Left kidney (tissue), 2 donors: ENCODE data around the gene CELSR1. TPM values are rescaled to one million over a fixed set of nuclear protein-coding genes. Genes with fewer than 3 reads are reported as not detected.

Experiments used
- DNase-seq: peaks from one replicate; pipeline ENCODE4 v3.0.0-alpha.2; 2013
- polyA plus RNA-seq: library from polyadenylated mRNA; unstranded; fragments of 120-200 nt; gene quantifications from one replicate; pipeline ENCODE4 v1.2.1, GENCODE V29; 2013; ENCODE audit not compliant: insufficient read length

CELSR1 gene
- polyA plus RNA-seq, 1 donor, result 26.1 TPM

GRCh38 chr22:46374663-46375474 lies 162.6 kb downstream of the CELSR1 start:
- DNase-seq, result no peak

- no peak for DNase-seq
Measured at GRCh38 chr22:46373921-46374662, 163.3 kb downstream of the CELSR1 start.

GRCh38 chr22:46373159-46373558 lies 164.3 kb downstream of the CELSR1 start:
- no peak for DNase-seq

DNA sequence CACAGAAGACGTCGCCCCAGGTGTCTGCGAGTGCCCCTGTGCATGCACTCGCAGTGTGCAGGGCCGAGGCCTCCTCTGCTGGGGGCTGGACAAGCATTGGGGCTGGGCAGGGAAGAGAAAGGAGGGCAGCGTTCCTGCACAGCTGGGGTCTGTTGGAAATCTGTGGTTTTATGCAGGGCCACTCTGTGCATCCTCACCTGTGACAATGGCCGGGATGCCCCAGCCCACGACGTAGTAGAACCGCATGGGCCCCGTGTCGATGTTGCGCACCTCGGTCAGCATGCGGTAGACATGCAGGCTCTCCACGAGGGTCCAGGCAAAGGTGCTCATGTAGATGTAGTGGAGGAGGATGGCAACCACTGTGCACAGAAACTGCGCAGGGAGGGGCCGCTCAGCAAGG lies 164.7 kb downstream of the CELSR1 start:
- no peak for DNase-seq

GRCh38 chr22:46371623-46372226 lies 165.7 kb downstream of the CELSR1 start:
- DNase-seq, result no peak

GRCh38 chr22:46370584-46371291 lies 166.7 kb downstream of the CELSR1 start:
- no peak for DNase-seq

GRCh38 chr22:46369716-46370583 lies 167.5 kb downstream of the CELSR1 start:
- DNase-seq, result no peak

GRCh38 chr22:46368871-46369715 lies 168.3 kb downstream of the CELSR1 start:
- no peak for DNase-seq

- DNase-seq, result no peak
Measured at GRCh38 chr22:46368422-46368821, 169.0 kb downstream of the CELSR1 start.

DNA sequence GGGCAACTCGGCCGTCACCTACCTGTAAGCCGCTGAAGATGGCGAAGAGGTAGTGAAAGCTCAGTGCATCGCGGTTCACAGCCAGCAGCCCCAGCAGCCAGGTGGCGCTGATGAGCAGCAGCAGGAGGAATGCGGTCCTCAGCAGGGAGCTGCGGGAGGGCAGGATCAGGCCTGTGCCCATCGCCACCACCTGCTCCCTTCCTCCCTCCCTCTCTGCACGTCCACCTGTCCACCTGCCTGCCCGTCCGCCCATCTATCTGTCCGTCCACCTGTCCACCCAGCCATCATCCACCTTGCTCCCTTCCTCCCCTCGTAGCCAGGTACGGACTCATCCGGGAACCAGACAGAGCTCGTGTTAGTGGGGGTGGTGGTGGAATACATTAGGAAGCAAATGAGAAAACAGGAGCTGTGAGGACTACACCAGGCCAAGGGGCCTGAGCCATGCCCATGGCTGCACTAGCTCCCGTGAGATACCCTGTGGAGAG lies 169.7 kb downstream of the CELSR1 start:
- no peak for DNase-seq

DNA sequence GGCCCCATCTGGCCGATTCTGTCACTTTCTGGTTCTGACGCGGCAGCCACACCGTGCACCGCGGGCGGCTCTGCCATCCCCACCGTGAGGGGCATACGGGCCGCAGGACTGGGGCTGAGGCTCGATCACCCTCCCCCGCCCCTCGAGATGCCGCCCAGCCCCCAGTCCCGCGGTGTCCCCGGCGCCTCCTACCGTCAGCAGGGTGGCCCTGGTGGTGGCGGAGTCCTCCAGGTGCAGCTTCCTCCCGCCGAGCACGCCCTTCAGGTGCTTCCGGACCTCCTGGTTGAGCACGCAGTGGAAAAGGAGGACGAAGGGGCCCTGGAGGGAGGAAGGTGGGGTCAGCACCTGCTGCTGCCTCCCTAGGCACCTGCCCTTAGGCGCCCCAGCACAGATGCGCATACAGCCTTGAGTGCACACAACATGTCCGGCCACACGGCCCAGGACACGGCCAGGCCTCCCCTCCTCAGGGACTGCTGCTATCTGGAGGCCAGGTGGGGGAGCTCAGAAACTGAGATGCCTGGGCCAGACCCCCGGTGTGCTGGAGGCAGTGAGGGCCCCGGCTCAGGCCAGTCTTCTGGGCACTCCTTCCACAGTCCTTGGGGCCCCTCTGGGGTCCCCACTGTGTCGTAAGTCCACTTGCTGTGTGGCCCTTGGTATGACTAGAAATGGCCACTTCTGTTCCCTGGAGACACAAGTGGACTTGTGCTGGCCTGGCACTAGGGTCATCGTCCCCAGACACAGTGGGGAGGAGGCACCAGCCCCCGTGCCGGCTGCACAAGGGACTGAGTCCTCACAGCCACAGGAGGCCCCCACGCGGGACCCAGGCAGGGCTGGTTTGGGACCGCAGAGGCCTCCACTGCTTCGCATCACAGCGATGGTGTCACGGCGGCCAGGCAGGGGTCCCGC lies 170.4 kb downstream of the CELSR1 start:
- no peak for DNase-seq

DNA sequence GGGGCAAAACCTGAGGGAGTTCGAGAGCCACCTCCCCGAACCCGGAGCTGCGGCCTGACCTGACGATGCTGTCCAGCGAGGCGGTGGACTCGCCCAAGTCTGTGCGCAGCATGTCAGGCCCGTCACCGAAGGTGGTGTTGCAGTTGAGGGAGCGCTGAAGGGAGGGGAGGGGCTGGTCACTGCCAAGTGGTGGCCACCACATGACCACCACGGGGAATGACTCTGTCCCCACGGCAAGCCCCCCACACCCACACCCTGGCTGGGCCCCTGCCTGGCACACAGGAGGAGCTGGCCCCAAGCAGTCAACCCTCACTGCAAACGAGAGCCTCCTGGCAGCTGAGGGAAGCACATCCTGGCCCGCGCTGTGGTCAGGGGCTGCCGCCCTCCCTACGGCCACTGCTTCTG lies 171.1 kb downstream of the CELSR1 start:
- DNase-seq, result no peak

DNA sequence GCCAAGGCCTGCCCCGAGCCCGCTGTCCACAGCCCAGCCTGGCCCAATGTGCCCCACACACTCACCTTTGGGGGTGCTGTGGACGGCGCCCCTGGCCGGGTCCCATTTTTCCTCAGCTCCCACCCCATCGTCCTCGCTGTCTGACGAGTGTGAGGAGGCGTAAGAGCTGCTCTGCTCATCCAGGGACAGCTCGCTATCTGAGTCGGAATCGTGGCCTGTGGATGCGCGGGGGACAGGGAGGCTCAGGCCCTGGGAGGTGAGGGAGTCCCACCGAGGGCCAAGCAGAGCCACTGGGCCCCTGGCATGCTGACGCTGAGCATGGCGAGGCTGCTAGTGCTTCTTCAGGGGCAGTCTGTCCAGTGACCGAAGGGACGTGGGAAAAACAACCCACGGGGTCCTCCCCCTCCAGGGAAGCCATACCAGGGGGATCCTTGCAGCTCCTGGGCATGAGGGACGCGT lies 172.2 kb downstream of the CELSR1 start:
- DNase-seq, result no peak

GRCh38 chr22:46364341-46365165 lies 172.9 kb downstream of the CELSR1 start:
- DNase-seq, result no peak

DNA sequence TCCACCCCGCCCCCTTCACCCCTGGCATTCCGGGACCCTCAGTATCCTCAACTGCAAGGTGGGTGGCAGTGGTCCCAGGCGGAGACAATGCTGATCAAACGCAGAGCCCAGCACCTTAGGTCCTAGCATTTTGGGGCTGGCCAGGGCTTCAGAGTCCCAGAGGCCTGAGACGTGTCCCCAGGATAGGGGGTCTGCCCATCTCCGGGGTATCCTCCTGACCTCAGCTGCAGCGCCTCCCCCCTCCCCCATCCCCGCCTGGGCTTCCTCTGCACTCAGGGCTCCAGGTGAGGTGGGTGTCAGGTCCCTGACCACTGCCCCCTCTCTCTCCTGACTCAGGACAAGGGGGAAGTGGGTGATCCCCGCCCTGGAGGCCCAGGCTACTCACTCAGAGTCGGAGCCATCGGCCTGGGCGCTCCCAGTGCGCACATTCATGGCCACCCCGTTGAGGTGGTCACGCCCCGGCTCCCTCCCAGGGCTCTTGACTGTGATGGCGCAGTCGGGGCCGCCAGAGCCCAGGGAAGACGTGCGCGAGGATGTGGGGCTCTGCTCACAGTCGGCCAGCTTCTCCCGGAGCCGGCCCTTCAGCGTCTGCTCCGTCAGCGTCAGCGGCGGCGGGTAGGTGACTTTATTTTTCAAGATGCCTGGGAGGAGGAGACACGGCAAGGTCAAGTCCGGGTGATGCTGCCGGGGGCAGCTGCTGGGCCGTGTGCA lies 173.7 kb downstream of the CELSR1 start:
- no peak for DNase-seq

DNA sequence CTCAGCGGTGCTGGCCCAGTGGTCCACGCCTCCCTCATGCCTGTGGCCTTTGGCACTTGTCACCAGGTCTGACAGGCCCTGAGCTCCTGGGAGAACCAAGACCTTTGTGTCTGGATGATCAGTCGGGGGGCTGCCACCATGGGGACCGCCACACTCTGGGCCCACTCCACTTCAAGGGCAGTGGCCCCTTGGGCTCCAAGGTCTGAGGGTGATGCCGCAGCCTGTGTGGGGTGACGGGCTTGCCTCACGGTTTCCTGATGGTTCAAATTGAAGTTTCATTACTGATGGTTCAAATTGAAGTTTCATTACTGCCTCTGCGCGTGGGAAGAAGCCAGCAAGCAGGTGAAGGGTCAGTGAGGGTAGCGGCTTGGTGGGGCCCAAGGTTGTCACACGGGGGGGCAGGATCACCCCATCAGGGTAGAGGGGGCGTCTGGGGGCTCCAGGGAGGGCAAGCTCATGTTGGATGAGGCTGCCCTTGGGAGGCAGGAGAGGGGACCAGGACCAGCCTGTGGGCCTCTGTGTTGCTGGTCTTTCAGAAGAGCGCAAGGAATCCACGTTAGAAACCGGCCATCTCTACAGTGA lies 174.4 kb downstream of the CELSR1 start:
- no peak for DNase-seq
